SKM-1 (cell line): ENCODE measurements around the gene ZIC4.

Source experiments
- DNase-seq: peaks from one replicate; lab custom pipeline; 2025; ENCODE audit not compliant: unreplicated experiment; lab: John Stamatoyannopoulos, UW

ZIC4 gene

GRCh38 chr3:147418371-147418781, 12.0 kb upstream of the ZIC4 start:
- no peak for DNase-seq

- DNase-seq: no peak
These were observed 11.4 kb upstream of the ZIC4 start for GRCh38 chr3:147417551-147418295.

- no peak for DNase-seq
These were observed 10.6 kb upstream of the ZIC4 start for GRCh38 chr3:147416931-147417330.

GRCh38 chr3:147415874-147416273, 9.5 kb upstream of the ZIC4 start:
- no peak for DNase-seq

GRCh38 chr3:147415286-147415685, 8.9 kb upstream of the ZIC4 start:
- no peak for DNase-seq

GRCh38 chr3:147414390-147415138, 8.2 kb upstream of the ZIC4 start:
- DNase-seq: no peak

GRCh38 chr3:147413686-147414389, 7.5 kb upstream of the ZIC4 start:
- no peak for DNase-seq

- DNase-seq: no peak
These were observed 6.8 kb upstream of the ZIC4 start for GRCh38 chr3:147412917-147413685.

- DNase-seq: no peak
These were observed 6.0 kb upstream of the ZIC4 start for GRCh38 chr3:147412261-147412916.

GRCh38 chr3:147411815-147412241, 5.5 kb upstream of the ZIC4 start:
- no peak for DNase-seq

- no peak for DNase-seq
These were observed 5.0 kb upstream of the ZIC4 start for GRCh38 chr3:147411238-147411814.

- DNase-seq: no peak
These were observed 4.3 kb upstream of the ZIC4 start for GRCh38 chr3:147410526-147411237.

- no peak for DNase-seq
These were observed 3.8 kb upstream of the ZIC4 start for GRCh38 chr3:147410116-147410525.

- no peak for DNase-seq
These were observed 3.1 kb upstream of the ZIC4 start, which contains the start of gene ZIC1 for GRCh38 chr3:147409143-147410115. Gene ZIC1 (plus strand): TSS chr3:147409365. CDS start chr3:147410113, 748 bp downstream.

GRCh38 chr3:147408188-147409100, 2.1 kb upstream of the ZIC4 start:
- no peak for DNase-seq

- no peak for DNase-seq
These were observed 1.3 kb upstream of the ZIC4 start for GRCh38 chr3:147407498-147408187.

- no peak for DNase-seq
These were observed 763 bp upstream of the ZIC4 start for GRCh38 chr3:147407114-147407497.
